Measurements from ENCODE around the gene RGL4. TPM values are rescaled to one million over a fixed set of nuclear protein-coding genes. Genes with fewer than 3 reads are reported as not detected.

Gene RGL4
- total and polyA plus RNA-seq, 9 donors, result 0.20 to 0.31 TPM; not detected in 7

DNA sequence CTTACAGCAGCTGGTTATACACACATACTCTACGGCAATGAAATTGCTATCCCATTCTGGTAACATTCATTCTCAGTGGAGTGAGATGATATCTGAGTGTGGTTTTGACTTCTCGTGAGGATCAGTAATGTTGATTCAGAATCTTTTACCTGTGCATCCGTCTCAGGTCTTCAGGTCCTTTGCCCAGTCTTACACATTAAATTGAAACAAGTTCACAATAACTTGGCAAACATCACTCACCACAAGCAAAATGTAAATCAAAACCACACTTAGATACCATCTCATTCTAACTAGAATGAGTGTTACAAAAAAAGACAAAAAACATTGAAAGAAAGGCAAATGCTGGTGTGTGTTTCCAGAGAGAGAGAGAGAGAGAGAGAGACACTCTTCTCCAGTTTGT lies 14.0 kb downstream of the RGL4 start:
- H3K27ac ChIP-seq, result no peak overlapping the region
- no peaks in the 10 kb centered on the region for H3K36me3 ChIP-seq
- WGBS, 3 donors, result 91 to 94% (median 93%) methylated on average over 3 of the region's 3 CpGs
- no peaks in the 10 kb centered on the region for H3K9me3 ChIP-seq
- H3K27me3 ChIP-seq, result no peaks in the 10 kb centered on the region
- TF ChIP-seq EP300 (IDR thresholded peaks at IDR 0.05) (no peak), POLR2A (IDR thresholded peaks at IDR 0.05) (no peak)
- TF ChIP-seq, protein P1, sequence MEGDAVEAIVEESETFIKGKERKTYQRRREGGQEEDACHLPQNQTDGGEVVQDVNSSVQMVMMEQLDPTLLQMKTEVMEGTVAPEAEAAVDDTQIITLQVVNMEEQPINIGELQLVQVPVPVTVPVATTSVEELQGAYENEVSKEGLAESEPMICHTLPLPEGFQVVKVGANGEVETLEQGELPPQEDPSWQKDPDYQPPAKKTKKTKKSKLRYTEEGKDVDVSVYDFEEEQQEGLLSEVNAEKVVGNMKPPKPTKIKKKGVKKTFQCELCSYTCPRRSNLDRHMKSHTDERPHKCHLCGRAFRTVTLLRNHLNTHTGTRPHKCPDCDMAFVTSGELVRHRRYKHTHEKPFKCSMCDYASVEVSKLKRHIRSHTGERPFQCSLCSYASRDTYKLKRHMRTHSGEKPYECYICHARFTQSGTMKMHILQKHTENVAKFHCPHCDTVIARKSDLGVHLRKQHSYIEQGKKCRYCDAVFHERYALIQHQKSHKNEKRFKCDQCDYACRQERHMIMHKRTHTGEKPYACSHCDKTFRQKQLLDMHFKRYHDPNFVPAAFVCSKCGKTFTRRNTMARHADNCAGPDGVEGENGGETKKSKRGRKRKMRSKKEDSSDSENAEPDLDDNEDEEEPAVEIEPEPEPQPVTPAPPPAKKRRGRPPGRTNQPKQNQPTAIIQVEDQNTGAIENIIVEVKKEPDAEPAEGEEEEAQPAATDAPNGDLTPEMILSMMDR (IDR thresholded peaks at IDR 0.05), result no peak
- H3K4me3 ChIP-seq, result no peak overlapping the region
- DNase-seq, result no peak
- H3K4me1 ChIP-seq (ENCODE audit: insufficient read depth), result no peaks in the 10 kb centered on the region
- intact Hi-C loops (cut with DNase I), result no loop called here

DNA sequence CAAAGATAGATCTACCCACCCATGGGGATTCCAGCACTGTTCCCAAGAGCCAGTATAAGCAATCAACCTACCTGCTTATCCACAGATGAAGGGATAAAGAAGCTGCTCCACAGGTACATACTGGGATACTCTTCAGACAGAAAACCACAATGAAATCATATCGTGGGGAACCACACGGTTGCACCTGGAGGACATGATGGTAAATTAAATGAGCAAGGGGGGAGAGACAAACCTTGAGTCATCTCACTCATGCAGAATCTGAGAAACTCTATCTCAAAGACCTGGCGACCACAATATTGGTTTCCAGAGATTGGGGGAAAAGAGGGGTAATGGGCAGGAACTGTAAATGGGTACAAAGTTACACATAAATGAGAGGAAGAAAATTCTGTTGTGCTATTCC lies 14.5 kb downstream of the RGL4 start:
- WGBS, 3 donors, result 87 to 91% (median 87%) methylated on average over 3 of the region's 3 CpGs
- intact Hi-C loops (cut with DNase I), result no loop called here
- DNase-seq, result no peak

DNA sequence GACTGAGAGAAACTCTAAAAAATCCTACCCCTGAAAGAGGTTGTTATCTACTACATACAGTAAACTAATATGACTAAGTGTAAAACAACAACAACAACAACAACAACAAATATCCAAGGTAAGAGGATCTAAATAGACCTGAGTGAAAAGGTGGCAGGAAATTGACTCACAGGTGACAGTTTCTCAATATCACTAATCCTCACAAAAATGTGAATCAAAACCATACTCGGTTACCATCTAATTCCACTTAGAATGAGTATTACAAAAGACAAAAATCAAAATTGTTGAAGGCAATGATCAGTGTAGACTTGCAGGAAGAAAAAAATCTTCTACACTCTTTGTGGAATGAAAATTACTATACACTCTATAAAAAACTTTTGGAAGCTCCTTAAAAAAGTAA lies 17.5 kb downstream of the RGL4 start:
- DNase-seq, result no peak
- H3K4me1 ChIP-seq (ENCODE audit: insufficient read depth), result no peaks in the 10 kb centered on the region
- no peak overlapping the region for H3K27ac ChIP-seq
- no peaks in the 10 kb centered on the region for H3K27me3 ChIP-seq
- H3K36me3 ChIP-seq, result no peaks in the 10 kb centered on the region
- H3K4me3 ChIP-seq, result no peak overlapping the region
- intact Hi-C loops (cut with DNase I), result no loop called here
- H3K9me3 ChIP-seq, result no peaks in the 10 kb centered on the region
- WGBS, 3 donors, result 78 to 93% (median 83%) methylated on average over 1 of the region's 1 CpG
- TF ChIP-seq, protein P1 (IDR thresholded peaks at IDR 0.05), result no peak
- TF ChIP-seq EP300 (IDR thresholded peaks at IDR 0.05), result no peak

More for the DNA sequence above, 14.5 kb downstream of the RGL4 start:
- Histone ChIP-seq H3K4me3 (no peak overlapping the region), H3K9me3 (no peaks in the 10 kb centered on the region), H3K27ac (no peak overlapping the region), H3K27me3 (no peaks in the 10 kb centered on the region), H3K36me3 (no peaks in the 10 kb centered on the region), H3K4me1 (ENCODE audit: insufficient read depth) (no peaks in the 10 kb centered on the region)
- TF ChIP-seq POLR2A (IDR thresholded peaks at IDR 0.05) (no peak), EP300 (IDR thresholded peaks at IDR 0.05) (no peak)
- TF ChIP-seq, protein P1 (IDR thresholded peaks at IDR 0.05), result no peak

DNA sequence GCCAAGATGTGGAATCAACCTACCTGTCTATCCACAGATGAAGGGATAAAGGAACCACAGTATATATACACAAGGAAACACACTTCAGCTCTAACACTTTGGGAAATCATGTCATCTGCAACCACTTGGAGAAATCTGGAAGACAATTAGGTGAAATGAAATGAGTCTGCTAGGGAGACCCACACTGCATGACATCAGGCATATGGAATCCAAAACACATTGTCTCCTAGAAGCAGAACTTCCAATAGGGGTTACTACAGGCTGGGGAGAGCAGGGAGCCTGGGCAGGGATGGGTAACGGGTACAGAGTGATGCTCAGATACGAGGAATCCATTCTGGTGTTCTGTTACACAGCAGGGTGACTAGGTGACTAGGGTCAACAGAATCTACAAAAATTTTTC lies 18.3 kb downstream of the RGL4 start:
- 46 to 65% (median 57%) methylated on average over 2 of the region's 2 CpGs for WGBS, 3 donors
- Histone ChIP-seq H3K36me3 (no peaks in the 10 kb centered on the region), H3K4me1 (ENCODE audit: insufficient read depth) (no peaks in the 10 kb centered on the region), H3K4me3 (no peak overlapping the region), H3K27me3 (no peaks in the 10 kb centered on the region), H3K9me3 (no peaks in the 10 kb centered on the region), H3K27ac (no peak overlapping the region)
- DNase-seq, result no peak
- TF ChIP-seq EP300 (IDR thresholded peaks at IDR 0.05), result no peak
- TF ChIP-seq POLR2A (IDR thresholded peaks at IDR 0.05), result no peak
- TF ChIP-seq, protein P1 (IDR thresholded peaks at IDR 0.05), result no peak
- intact Hi-C loops (cut with DNase I), result no loop called here

Data from ovary (tissue), 9 donors.